CD4-positive, alpha-beta T cell treated with Interleukin-6 for 4 hours (primary cell): Measurements from ENCODE around the gene SGIP1.

ENCODE experiments used
- DNase-seq: peaks from one replicate; pipeline ENCODE4 v3.0.0-alpha.2; 2020; ENCODE audit warnings: mixed read lengths

Gene SGIP1, protein sequence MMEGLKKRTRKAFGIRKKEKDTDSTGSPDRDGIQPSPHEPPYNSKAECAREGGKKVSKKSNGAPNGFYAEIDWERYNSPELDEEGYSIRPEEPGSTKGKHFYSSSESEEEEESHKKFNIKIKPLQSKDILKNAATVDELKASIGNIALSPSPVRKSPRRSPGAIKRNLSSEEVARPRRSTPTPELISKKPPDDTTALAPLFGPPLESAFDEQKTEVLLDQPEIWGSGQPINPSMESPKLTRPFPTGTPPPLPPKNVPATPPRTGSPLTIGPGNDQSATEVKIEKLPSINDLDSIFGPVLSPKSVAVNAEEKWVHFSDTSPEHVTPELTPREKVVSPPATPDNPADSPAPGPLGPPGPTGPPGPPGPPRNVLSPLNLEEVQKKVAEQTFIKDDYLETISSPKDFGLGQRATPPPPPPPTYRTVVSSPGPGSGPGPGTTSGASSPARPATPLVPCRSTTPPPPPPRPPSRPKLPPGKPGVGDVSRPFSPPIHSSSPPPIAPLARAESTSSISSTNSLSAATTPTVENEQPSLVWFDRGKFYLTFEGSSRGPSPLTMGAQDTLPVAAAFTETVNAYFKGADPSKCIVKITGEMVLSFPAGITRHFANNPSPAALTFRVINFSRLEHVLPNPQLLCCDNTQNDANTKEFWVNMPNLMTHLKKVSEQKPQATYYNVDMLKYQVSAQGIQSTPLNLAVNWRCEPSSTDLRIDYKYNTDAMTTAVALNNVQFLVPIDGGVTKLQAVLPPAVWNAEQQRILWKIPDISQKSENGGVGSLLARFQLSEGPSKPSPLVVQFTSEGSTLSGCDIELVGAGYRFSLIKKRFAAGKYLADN

GRCh38 chr1:66533804-66534740 is at the start of gene SGIP1:
Gene SGIP1 (plus strand): TSS chr1:66534153. CDS start chr1:66534359, 206 bp downstream.
- DNase-seq, result peak; percentile 31

DNA sequence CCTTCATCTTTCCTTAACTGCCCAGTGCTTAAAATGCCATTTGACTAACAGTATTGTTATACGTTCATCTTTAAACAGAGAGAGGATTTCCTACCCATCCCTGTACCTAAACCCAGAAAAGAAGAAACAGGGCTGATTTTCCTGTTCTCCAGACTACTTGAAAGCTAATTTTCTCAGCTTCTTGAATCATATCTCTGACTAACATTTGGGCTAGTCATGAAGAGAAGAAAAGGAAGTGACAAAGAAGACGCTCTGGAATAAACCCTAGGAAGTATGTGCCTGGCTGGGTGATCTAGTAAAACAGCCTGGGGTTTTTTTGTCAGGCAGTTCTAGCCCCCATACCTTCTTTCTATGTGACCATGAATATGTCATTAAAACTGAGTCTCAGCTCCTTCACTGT is 44.8 kb upstream of the SGIP1 start:
- no peak for DNase-seq

- no peak for DNase-seq
Measured at GRCh38 chr1:66489972-66490601, 43.9 kb upstream of the SGIP1 start.

DNA sequence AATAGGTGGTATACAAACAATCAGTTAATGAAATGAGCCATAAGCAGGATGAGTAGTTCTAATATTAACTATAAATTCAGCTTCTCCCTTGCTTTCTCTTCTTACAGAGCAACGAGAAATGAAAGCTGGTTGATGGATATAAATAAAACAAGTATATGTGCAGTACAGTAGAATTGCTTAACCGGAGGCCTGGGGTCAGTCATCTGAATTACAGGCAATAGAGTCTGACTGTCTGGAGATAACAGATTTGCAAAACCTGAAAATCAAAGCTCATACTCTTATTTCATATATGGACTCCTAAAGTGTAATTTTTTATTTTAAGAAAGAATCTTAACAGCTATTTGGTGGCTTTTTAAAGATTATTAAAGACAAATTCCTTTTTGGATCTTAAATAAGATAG is 43.1 kb upstream of the SGIP1 start:
- no peak for DNase-seq

- DNase-seq, result no peak
Measured at GRCh38 chr1:66492424-66492823, 41.5 kb upstream of the SGIP1 start.

DNA sequence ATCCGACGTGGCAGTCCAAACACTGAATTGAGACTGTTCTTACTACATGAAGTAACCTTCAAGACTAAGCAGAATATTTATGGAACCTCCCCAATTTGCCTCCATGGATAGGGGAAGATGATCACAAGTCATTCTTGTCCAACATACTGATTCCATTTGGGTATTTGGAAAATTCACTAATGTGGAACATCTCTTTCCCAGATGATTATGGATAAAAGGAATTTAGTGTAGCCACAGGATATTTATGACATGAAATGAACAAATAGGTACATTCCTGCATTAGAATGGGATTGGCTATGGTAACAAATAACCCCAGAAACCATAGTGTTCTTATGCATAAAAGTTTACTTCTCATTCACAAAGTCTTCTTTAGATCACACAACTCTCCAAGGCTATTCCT is 40.2 kb upstream of the SGIP1 start:
- no peak for DNase-seq

- no peak for DNase-seq
Measured at GRCh38 chr1:66494482-66494881, 39.5 kb upstream of the SGIP1 start.

DNA sequence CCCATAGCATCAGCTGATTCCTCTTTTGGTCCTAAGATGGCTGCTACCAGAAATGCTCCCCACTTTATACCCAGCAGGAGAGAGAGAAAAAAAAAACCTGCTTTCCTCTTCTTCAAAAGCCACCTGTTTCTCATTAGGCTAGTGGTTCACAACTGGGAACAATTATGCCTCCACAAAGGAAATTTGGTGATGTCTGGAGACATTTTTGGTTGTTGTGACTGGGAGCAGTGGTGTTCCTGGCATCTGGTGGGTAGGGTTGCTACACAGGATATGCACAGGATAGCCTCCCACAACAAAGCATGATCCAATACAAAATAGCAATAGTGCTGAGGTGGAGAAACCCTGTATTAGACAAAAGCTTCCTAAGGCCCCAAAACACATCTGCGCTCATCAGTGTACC is 38.5 kb upstream of the SGIP1 start:
- DNase-seq, result no peak

DNA sequence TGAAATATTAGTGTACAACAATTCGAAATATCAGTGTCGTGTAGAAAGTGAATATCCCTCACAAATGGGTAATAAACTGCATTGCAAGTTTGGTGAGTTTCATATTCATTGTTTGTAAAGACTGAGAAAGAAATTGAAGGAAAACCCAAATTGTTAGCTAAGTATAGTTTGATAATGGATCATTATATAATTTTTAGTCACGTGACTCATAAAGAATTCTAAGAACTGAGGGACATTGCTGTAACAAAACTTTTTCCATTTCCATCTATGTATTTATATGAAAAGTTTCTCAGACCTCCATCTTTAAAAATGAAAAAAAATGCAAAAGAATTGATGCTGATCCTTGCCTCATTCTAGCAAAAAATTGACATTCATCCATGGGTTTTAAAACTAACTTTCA is 36.0 kb upstream of the SGIP1 start:
- DNase-seq, result no peak

GRCh38 chr1:66500301-66500700 is 33.7 kb upstream of the SGIP1 start:
- no peak for DNase-seq

- no peak for DNase-seq
Measured at GRCh38 chr1:66502086-66502485, 31.9 kb upstream of the SGIP1 start.

- peak; percentile 7 for DNase-seq
Measured at GRCh38 chr1:66503841-66504470, 30.0 kb upstream of the SGIP1 start.

- DNase-seq, result no peak
Measured at GRCh38 chr1:66505671-66506392, 28.1 kb upstream of the SGIP1 start.

DNA sequence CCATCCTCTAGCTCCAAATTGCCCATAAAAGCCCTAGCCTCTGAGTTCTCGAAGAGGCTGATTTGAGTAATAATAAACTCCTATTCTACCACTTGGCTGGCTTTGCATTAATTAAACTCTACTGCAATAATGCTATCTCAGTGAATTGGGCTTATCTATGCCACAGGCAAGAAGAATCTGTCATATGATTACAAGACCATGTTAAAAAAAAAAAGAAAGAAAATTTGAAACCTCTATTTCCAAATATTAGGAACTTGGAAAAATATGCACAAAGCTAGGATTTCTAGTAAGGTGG is 27.6 kb upstream of the SGIP1 start:
- DNase-seq, result no peak

DNA sequence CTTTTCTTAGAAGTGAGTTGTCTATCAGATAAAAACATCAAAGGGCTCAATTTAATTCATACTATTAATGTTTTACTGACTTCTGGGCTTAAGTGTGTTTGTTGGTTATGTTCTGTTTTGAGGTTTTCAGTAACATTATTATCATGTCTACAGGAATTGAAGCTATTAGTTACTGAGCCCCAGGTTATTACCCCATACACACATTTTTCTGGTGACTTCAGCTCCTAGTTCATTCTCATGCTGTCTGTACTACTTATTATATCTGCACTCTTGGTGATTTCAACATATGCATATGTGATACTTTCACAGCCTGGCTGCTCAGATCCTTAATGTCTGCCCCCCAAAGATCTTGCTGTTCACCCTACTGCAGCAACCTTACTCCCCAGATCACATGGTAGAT is 27.0 kb upstream of the SGIP1 start:
- no peak for DNase-seq

DNA sequence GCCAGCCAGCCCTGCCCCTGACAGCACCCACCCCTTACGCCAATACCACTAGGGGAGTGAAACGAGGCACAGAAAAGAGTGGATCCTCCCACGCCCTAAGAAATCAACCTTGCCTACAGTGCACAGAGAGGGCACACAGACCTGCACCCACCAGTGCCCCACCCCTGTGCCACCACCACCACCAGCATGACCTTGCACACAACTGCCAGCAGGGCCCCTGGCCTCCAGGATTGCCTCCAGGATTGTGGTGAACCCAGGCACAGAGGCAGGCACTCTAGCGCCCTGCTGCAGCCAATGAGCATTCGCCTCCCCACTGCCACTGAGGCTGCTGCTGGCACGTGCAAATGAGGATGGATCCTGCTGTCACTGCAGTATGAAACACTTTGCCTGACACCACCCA is 23.5 kb upstream of the SGIP1 start:
- DNase-seq, result no peak

DNA sequence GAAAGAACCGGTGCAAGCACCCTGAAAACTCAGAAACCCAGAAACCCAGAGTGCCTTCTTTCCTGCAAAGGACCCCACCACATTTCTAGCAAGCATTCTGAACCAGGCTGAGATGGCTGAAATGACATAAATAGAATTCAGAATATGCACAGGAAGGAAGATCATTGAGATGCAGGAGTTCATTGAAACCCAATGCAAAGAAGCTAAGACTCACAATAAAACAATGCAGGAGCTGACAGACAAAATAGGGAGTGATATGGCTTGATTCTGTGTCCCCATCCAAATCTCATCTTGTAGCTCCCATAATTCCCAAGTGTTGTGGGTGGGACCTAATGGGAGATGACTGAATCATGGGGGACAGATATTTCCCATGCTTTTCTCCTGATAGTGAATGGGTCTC is 22.8 kb upstream of the SGIP1 start:
- no peak for DNase-seq

GRCh38 chr1:66517959-66518358 is 16.0 kb upstream of the SGIP1 start:
- DNase-seq, result no peak

GRCh38 chr1:66518654-66519053 is 15.3 kb upstream of the SGIP1 start:
- DNase-seq, result no peak

GRCh38 chr1:66519992-66520391 is 14.0 kb upstream of the SGIP1 start:
- no peak for DNase-seq

DNA sequence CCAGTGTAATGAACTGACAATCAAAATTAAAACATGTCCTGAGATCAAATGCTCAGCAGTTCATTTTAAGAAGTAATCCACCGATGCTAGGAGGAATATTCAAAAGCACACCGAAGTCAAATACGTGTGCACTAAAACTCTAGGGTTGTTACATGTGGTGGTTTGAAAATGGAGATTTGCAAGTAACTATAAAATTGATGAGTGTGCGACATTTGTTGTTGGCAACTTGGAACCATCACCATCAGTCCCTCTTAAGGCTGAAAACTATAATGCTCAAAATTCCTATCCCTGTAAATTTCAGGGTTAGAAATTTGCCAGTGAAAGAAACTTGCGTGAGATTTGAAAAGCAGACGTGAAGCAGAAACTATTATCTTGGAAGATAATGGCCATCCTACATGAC is 13.3 kb upstream of the SGIP1 start:
- no peak for DNase-seq
